Hematopoietic multipotent progenitor cell treated with erythropoietin and hydrocortisone succinate and interleukin-3 and kit ligand, for 8 days (in vitro differentiated cells): ENCODE results near the gene MTHFD2.
"Not testable (repeated sequence)": the region's sequence is repeated elsewhere in the genome, so short reads cannot be mapped to it uniquely, and the experiment has no call there.

Experiments
- DNase-seq: peaks from one replicate; pipeline ENCODE4 v3.0.0-alpha.2; 2015

The MTHFD2 gene

GRCh38 chr2:74198023-74198460, 373 bp upstream of the MTHFD2 start:
- DNase-seq, result peak; percentile 99

GRCh38 chr2:74199275-74199701, 873 bp downstream of the MTHFD2 start:
- no peak for DNase-seq

- DNase-seq, result no peak
Measured at GRCh38 chr2:74199871-74200305, 1.5 kb downstream of the MTHFD2 start.

GRCh38 chr2:74201196-74201595, 2.8 kb downstream of the MTHFD2 start:
- DNase-seq, result no peak

- no peak for DNase-seq
Measured at GRCh38 chr2:74201596-74201995, 3.2 kb downstream of the MTHFD2 start.

GRCh38 chr2:74204436-74204835, 6.0 kb downstream of the MTHFD2 start:
- DNase-seq, result no peak

GRCh38 chr2:74205113-74205512, 6.7 kb downstream of the MTHFD2 start:
- DNase-seq, result no peak

- peak; percentile 44 for DNase-seq
Measured at GRCh38 chr2:74205596-74205995, 7.2 kb downstream of the MTHFD2 start.

- peak; percentile 69 for DNase-seq
Measured at GRCh38 chr2:74206180-74206688, 7.8 kb downstream of the MTHFD2 start.

- no peak for DNase-seq
Measured at GRCh38 chr2:74212702-74213410, 14.4 kb downstream of the MTHFD2 start.

GRCh38 chr2:74215771-74216170, 17.4 kb downstream of the MTHFD2 start:
- DNase-seq, result not testable (repeated sequence)

- DNase-seq, result no peak
Measured at GRCh38 chr2:74216642-74217041, 18.2 kb downstream of the MTHFD2 start.

GRCh38 chr2:74219846-74220486, 21.6 kb downstream of the MTHFD2 start:
- DNase-seq, result no peak

GRCh38 chr2:74221091-74221490, 22.7 kb downstream of the MTHFD2 start:
- DNase-seq, result no peak

GRCh38 chr2:74221604-74222299, 23.3 kb downstream of the MTHFD2 start:
- DNase-seq, result no peak

- no peak for DNase-seq
Measured at GRCh38 chr2:74222300-74222650, 23.9 kb downstream of the MTHFD2 start.

- DNase-seq, result no peak
Measured at GRCh38 chr2:74223941-74224770, 25.7 kb downstream of the MTHFD2 start.

GRCh38 chr2:74225698-74226459, 27.5 kb downstream of the MTHFD2 start:
- DNase-seq, result no peak

GRCh38 chr2:74226648-74227213, 28.3 kb downstream of the MTHFD2 start:
- DNase-seq, result no peak

GRCh38 chr2:74227646-74228045, 29.2 kb downstream of the MTHFD2 start:
- DNase-seq, result no peak

GRCh38 chr2:74228772-74229171, 30.4 kb downstream of the MTHFD2 start:
- no peak for DNase-seq

- DNase-seq, result not testable (repeated sequence)
Measured at GRCh38 chr2:74229865-74230264, 31.4 kb downstream of the MTHFD2 start.
